Ovary (tissue), 3 donors: ENCODE results near the gene APEH.

Experiments
- EP300 ChIP-seq: sonication (generic); formaldehyde crosslinking; IDR thresholded peaks from one replicate; pipeline ENCODE4 v1.6.1; 2017; ENCODE audit warnings: antibody characterized with exemption
- POLR2A ChIP-seq: fragments of 450-650 bp; IDR thresholded peaks from one replicate; pipeline ENCODE4 v1.6.1; 2017; ENCODE audit warnings: antibody characterized with exemption, mild to moderate bottlenecking, moderate library complexity
- TF ChIP-seq, protein P1 (sequence below), 3 donors: fragments of 450-650 bp in 2 of 3; fragments of 200-600 bp in 1 of 3; IDR thresholded peaks; one replicate each; pipeline versions ENCODE4 v1.5.1 to v1.8.0; 2016 to 2022; ENCODE audit warnings: antibody characterized with exemption in 3 of 3, mild to moderate bottlenecking in 1 of 3
- donor health status: DM: no; HTN: no; CAD: no.

DNA sequence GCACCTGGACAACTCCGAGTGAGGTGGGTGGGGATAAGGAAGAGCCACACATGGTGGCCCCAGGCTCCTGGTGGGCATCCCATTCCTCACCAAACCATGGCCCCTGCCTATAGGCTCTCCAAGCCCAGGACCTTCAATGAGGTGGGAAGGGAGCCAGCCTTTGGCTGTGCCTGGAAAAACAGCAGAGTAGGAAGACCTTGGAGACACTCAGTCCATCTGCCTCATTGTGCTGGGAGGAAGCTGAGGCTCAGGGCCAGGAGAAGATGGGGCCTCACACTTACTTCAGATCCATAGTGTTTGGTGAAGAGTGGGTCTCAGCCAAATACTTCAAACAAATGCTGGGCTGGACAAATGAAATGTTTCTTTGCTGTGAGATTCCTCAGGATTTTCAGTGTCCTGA lies 47.4 kb upstream of the APEH start:
- no peak for TF ChIP-seq POLR2A
- no peak for TF ChIP-seq EP300
- TF ChIP-seq, protein P1, sequence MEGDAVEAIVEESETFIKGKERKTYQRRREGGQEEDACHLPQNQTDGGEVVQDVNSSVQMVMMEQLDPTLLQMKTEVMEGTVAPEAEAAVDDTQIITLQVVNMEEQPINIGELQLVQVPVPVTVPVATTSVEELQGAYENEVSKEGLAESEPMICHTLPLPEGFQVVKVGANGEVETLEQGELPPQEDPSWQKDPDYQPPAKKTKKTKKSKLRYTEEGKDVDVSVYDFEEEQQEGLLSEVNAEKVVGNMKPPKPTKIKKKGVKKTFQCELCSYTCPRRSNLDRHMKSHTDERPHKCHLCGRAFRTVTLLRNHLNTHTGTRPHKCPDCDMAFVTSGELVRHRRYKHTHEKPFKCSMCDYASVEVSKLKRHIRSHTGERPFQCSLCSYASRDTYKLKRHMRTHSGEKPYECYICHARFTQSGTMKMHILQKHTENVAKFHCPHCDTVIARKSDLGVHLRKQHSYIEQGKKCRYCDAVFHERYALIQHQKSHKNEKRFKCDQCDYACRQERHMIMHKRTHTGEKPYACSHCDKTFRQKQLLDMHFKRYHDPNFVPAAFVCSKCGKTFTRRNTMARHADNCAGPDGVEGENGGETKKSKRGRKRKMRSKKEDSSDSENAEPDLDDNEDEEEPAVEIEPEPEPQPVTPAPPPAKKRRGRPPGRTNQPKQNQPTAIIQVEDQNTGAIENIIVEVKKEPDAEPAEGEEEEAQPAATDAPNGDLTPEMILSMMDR (IDR thresholded peaks at IDR 0.05) = no peak
